HG02885 (cell line): ENCODE measurements around the gene MACROD2.
"Not testable (repeated sequence)": the region's sequence is repeated elsewhere in the genome, so short reads cannot be mapped to it uniquely, and the experiment has no call there.

Experiments
- ATAC-seq: cut with Tn5 transposase; IDR thresholded peaks from one replicate; pipeline ENCODE4 v1.9.1; 2021; ENCODE audit warnings: mild to moderate bottlenecking; ENCODE audit not compliant: unreplicated experiment, poor library complexity

MACROD2 gene

DNA sequence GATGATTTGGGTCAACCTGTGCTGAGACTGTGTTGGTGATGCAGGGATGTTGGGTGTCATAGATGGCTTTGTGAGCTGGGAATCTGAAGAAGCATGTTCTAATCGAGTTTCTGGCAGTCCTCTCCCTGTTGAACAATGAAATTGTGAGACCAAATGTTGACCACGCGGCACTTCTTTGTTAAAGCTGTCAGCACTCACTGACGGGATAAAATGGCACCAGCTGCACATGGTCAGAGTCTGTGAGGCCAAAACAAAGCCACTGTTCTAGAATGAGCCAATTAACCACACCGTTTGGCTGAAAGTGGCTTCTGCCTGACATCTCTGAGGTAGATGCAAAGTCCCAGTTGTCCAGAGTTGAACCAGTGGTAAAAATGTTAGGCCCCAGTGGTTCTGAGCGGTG is 2015.7 kb downstream of the MACROD2 start:
- ATAC-seq = no peak

DNA sequence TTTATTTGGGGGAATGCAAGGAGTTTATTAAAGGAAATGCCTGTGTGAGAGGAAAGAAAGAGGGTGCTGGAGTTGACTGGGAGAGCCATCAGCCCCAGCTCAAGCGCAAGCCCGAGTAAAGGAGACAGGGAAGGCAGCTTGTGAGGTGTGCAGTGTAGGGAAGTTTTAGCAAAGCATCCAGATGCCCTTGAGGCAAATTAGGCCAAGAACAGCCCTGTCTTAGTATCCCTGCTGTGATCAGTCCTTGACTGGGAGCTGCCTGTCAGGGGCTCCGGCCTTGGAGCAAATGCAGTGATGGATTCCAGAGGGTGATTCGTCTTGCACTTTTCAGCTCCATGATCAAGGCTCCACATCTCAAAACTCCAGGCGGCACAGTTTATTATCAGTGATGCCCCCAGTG is 2016.2 kb downstream of the MACROD2 start:
- no peak for ATAC-seq

GRCh38 chr20:16012934-16013333 is 2017.6 kb downstream of the MACROD2 start:
- not testable (repeated sequence) for ATAC-seq

GRCh38 chr20:16013631-16014030 is 2018.3 kb downstream of the MACROD2 start:
- ATAC-seq = no peak

DNA sequence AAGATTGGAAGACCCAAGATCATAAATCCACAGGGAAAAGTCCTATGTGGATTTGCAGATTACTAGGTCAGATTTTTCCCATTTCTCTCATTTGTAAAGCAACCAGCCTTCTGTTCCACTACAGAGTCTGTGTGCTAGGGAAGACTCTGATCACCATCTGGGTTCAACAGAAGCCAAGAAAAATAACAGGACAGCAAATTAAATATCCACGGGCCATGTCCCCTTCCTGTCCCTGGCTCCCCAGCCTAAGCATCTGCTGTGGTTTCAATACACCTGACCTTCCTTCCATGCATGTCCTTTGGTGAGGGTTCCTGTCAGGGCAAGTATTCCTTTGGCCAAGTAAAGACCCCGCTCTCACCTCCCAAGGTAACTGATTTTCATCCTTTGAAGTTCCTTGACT is 2019.1 kb downstream of the MACROD2 start:
- no peak for ATAC-seq

DNA sequence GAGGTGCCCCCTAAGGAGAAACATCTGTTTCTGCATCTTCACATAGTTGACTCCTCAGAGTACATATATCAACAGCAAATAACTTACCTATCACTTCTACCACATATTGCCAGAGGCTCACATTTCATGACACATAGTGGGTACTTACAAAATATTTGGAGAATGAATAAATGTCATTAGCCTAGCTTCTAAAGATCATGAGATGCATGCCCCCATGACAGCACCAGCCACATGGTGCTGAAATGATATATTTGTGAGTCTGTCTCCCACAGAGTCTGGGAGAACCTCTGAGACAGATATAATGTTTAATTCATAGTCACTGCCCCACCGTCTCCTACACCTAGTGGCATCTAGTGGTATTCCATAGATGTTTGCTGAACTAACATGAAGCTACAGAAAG is 2022.3 kb downstream of the MACROD2 start:
- ATAC-seq = no peak

GRCh38 chr20:16018881-16019280 is 2023.6 kb downstream of the MACROD2 start:
- ATAC-seq = no peak

- no peak for ATAC-seq
These were observed 2025.7 kb downstream of the MACROD2 start for GRCh38 chr20:16020971-16021370.

- ATAC-seq = no peak
These were observed 2029.8 kb downstream of the MACROD2 start for GRCh38 chr20:16025084-16025483.

- no peak for ATAC-seq
These were observed 2032.4 kb downstream of the MACROD2 start for GRCh38 chr20:16027686-16028085.

DNA sequence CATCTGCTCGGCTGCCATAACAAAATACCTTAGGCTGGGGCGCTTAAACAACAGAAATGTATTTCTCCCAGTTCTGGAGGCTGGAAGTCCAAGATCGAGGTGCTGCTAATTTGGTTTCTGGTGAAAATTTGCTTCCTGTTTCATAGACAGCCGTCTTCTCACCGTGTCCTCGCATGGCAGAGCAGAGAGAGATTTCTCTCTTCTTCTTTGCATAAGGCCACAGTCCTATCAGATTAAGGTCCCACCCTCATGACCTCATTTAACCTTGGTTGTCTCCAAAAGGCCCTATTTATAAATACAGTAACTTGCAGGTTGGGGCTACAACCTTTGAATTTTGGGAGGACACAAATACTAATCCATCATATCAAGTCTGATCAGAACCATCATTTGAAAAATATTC is 2033.6 kb downstream of the MACROD2 start:
- ATAC-seq = peak; percentile 74

GRCh38 chr20:16030253-16030652 is 2034.9 kb downstream of the MACROD2 start:
- ATAC-seq = no peak

- no peak for ATAC-seq
These were observed 2040.3 kb downstream of the MACROD2 start for GRCh38 chr20:16035576-16035975.

DNA sequence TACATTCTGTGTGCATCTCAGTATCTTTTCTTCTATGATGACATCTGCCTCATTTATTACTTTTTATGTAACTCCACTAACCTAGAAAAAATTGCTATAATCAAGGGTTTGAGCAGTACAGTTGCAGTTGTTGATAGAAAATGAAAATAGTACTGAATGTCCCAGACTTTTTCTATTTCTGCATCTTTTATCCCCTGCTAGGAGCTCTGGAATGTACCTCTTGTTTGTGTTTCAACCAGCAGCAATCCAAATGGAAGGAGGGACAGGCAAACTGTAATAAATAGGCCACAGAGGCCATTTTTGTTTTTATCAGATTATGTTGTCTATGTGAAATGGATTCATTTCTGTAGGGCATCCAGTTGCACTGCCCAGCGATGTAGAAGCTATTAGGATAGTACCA is 2041.0 kb downstream of the MACROD2 start:
- ATAC-seq = no peak

DNA sequence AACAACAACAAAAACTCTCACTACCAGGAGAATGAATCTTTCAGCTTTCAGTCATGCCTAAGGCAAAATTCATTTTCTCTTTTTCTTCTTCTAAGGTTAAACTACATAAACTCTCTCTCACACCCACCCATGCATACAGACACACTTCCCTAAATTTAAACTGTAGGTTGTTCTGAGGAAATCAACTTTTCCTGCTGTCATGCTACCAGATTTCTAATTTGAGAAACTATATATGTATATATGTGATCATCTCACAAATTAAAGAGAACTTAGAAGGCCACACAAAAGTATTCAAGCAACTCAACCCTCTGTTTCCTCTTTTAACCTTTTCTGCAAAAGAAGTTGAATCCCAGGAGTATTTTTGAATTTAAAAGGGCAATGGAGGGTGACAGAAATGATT is 2045.4 kb downstream of the MACROD2 start:
- ATAC-seq = no peak

- no peak for ATAC-seq
These were observed 2047.4 kb downstream of the MACROD2 start for GRCh38 chr20:16042731-16043130.

DNA sequence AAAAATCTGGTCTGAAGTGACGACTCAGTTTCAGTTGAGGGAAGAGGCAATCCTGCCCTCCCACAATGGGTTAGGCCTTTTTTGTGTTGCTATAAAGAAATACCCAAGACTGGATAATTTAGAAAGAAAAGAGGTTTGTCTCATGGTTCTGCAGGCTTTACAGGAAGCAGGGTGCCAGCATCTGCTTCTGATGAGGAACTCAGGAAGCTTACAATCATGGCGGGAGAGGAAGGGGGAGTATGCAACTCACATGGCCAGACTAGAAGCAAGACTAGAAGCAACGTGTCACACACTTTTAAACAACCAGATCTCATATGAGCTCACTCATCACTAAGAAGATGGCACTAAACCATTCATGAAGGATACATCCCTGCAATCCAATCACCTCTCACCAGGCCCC is 2048.6 kb downstream of the MACROD2 start:
- no peak for ATAC-seq

- ATAC-seq = no peak
These were observed 2053.6 kb downstream of the MACROD2 start for GRCh38 chr20:16048876-16049275.

- no peak for ATAC-seq
These were observed 2054.3 kb downstream of the MACROD2 start for GRCh38 chr20:16049529-16050093.

DNA sequence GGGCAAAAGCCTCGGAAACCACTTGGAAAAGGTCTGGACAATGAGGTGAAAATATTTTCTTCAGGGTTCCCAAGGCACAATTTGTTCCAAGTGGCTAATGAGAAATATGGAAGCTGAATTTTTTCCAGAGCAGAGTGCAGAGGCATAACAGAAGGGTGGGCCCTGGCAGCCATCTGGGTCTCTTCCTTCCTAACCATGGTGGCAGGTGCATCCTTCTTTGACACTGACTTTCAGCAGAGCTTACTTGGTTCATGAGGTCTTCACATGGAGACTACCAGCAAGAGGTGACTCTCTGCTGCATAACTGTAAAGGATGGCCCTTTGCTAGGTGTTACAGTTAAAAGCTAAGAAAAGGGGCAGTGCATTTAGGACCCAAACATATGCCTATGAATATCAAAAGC is 2055.1 kb downstream of the MACROD2 start:
- no peak for ATAC-seq

DNA sequence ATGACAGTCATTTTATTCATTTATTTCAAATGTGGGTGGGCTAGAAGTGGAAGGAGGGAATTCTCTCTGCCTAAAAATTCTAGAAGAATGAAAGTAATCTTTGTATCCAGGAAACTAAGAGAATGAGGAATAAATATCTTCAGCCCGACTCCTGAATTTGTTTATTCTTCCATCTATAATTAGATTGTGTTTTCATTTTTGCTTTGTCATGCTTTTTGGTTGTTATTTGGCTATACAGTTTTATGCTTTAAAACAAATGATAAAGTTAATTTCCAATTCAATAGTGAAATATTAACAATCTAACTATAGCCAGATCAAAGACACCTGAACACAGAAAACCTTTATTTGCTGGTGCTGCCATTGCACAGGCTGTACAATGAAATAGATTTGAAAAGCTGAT is 2056.7 kb downstream of the MACROD2 start:
- ATAC-seq = no peak

- ATAC-seq = no peak
These were observed 2057.1 kb downstream of the MACROD2 start for GRCh38 chr20:16052456-16052855.

- no peak for ATAC-seq
These were observed 2059.7 kb downstream of the MACROD2 start for GRCh38 chr20:16054985-16055384.
